Measurements from ENCODE around the gene AAK1. TPM values are rescaled to one million over a fixed set of nuclear protein-coding genes. Genes with fewer than 3 reads are reported as not detected.
A peak's percentile ranks its signal among the peaks of the same experiment; 100 is the strongest.
"Not testable (repeated sequence)": the region's sequence is repeated elsewhere in the genome, so short reads cannot be mapped to it uniquely, and the experiment has no call there.

The AAK1 gene
- total RNA-seq, 1 experiment from 2014 or later, result 35.6 TPM

GRCh38 chr2:69624131-69624530 lies 19.4 kb downstream of the AAK1 start:
- H3K36me3 Mint-ChIP-seq, result peaks cover 5% of the 10 kb centered on the region; the same call in 1 of the 2 replicates
- CTCF ChIA-PET, result no interaction called here
- no peaks in the 10 kb centered on the region for H3K4me1 Mint-ChIP-seq
- no peak overlapping the region for H3K27ac Mint-ChIP-seq
- H3K4me3 Mint-ChIP-seq, result no peak overlapping the region
- peaks cover 8% of the 10 kb centered on the region for H3K9me3 Mint-ChIP-seq
- no peak for TF ChIP-seq ETV6 (CRISPR knock-in tag; IDR thresholded peaks at IDR 0.05)
- no peaks in the 10 kb centered on the region for H3K27me3 Mint-ChIP-seq (ENCODE audit: low read depth)
- POLR2A ChIA-PET, result no interaction called here
- no peak for ATAC-seq
- DNase-seq (ENCODE audit: low spot score), result no peak

GRCh38 chr2:69623236-69623635 lies 20.3 kb downstream of the AAK1 start:
- CTCF ChIA-PET, result interaction anchor here (1.4 kb wide), 1 partner anchor 57 kb away, joined by 3 read pairs; no protein-coding TSS in a partner anchor
- Mint-ChIP-seq H3K36me3 (peaks cover 5% of the 10 kb centered on the region; the same call in 1 of the 2 replicates), H3K4me1 (no peaks in the 10 kb centered on the region), H3K27me3 (ENCODE audit: low read depth) (no peaks in the 10 kb centered on the region), H3K9me3 (peaks cover 8% of the 10 kb centered on the region), H3K27ac (no peak overlapping the region), H3K4me3 (no peak overlapping the region)
- TF ChIP-seq, protein P1, sequence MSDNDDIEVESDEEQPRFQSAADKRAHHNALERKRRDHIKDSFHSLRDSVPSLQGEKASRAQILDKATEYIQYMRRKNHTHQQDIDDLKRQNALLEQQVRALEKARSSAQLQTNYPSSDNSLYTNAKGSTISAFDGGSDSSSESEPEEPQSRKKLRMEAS (CRISPR knock-in tag; IDR thresholded peaks at IDR 0.05), result no peak
- TF ChIP-seq PRRX2 (CRISPR knock-in tag; IDR thresholded peaks at IDR 0.05) (no peak), ZNF396 (CRISPR knock-in tag; IDR thresholded peaks at IDR 0.05; ENCODE audit: borderline replicate concordance) (no peak), ATF3 (CRISPR knock-in tag; conservative IDR thresholded peaks at IDR 0.05) (no peak), MYBL2 (CRISPR knock-in tag; IDR thresholded peaks at IDR 0.05) (no peak), ZNF281 (CRISPR knock-in tag; IDR thresholded peaks at IDR 0.05) (no peak)
- TF ChIP-seq, protein P2, sequence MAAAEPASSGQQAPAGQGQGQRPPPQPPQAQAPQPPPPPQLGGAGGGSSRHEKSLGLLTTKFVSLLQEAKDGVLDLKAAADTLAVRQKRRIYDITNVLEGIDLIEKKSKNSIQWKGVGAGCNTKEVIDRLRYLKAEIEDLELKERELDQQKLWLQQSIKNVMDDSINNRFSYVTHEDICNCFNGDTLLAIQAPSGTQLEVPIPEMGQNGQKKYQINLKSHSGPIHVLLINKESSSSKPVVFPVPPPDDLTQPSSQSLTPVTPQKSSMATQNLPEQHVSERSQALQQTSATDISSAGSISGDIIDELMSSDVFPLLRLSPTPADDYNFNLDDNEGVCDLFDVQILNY (CRISPR knock-in tag; IDR thresholded peaks at IDR 0.05), result no peak
- TF ChIP-seq, protein P3, sequence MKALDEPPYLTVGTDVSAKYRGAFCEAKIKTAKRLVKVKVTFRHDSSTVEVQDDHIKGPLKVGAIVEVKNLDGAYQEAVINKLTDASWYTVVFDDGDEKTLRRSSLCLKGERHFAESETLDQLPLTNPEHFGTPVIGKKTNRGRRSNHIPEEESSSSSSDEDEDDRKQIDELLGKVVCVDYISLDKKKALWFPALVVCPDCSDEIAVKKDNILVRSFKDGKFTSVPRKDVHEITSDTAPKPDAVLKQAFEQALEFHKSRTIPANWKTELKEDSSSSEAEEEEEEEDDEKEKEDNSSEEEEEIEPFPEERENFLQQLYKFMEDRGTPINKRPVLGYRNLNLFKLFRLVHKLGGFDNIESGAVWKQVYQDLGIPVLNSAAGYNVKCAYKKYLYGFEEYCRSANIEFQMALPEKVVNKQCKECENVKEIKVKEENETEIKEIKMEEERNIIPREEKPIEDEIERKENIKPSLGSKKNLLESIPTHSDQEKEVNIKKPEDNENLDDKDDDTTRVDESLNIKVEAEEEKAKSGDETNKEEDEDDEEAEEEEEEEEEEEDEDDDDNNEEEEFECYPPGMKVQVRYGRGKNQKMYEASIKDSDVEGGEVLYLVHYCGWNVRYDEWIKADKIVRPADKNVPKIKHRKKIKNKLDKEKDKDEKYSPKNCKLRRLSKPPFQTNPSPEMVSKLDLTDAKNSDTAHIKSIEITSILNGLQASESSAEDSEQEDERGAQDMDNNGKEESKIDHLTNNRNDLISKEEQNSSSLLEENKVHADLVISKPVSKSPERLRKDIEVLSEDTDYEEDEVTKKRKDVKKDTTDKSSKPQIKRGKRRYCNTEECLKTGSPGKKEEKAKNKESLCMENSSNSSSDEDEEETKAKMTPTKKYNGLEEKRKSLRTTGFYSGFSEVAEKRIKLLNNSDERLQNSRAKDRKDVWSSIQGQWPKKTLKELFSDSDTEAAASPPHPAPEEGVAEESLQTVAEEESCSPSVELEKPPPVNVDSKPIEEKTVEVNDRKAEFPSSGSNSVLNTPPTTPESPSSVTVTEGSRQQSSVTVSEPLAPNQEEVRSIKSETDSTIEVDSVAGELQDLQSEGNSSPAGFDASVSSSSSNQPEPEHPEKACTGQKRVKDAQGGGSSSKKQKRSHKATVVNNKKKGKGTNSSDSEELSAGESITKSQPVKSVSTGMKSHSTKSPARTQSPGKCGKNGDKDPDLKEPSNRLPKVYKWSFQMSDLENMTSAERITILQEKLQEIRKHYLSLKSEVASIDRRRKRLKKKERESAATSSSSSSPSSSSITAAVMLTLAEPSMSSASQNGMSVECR (CRISPR knock-in tag; IDR thresholded peaks at IDR 0.05; ENCODE audit: borderline replicate concordance), result no peak
- TF ChIP-seq, protein P4, sequence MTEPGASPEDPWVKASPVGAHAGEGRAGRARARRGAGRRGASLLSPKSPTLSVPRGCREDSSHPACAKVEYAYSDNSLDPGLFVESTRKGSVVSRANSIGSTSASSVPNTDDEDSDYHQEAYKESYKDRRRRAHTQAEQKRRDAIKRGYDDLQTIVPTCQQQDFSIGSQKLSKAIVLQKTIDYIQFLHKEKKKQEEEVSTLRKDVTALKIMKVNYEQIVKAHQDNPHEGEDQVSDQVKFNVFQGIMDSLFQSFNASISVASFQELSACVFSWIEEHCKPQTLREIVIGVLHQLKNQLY (CRISPR knock-in tag; IDR thresholded peaks at IDR 0.05), result no peak
- POLR2A ChIA-PET, result no interaction called here
- no peak for ATAC-seq
- no peak for DNase-seq (ENCODE audit: low spot score)

- H3K4me1 Mint-ChIP-seq; POLR2A ChIA-PET; H3K27me3 Mint-ChIP-seq (ENCODE audit: low read depth); H3K9me3 Mint-ChIP-seq; H3K27ac Mint-ChIP-seq; H3K4me3 Mint-ChIP-seq; ATAC-seq; H3K36me3 Mint-ChIP-seq; DNase-seq (ENCODE audit: low spot score): not testable (repeated sequence)
- TF ChIP-seq NFYB (CRISPR knock-in tag; conservative IDR thresholded peaks at IDR 0.05; ENCODE audit: low read depth), result 0 out of 2 replicates have a peak, but pooled peaks have one; percentile 28
- CTCF ChIA-PET, result interaction anchor here (1.4 kb wide), 1 partner anchor 57 kb away, joined by 3 read pairs; no protein-coding TSS in a partner anchor
Measured at GRCh38 chr2:69622805-69623204, 20.7 kb downstream of the AAK1 start.

DNA sequence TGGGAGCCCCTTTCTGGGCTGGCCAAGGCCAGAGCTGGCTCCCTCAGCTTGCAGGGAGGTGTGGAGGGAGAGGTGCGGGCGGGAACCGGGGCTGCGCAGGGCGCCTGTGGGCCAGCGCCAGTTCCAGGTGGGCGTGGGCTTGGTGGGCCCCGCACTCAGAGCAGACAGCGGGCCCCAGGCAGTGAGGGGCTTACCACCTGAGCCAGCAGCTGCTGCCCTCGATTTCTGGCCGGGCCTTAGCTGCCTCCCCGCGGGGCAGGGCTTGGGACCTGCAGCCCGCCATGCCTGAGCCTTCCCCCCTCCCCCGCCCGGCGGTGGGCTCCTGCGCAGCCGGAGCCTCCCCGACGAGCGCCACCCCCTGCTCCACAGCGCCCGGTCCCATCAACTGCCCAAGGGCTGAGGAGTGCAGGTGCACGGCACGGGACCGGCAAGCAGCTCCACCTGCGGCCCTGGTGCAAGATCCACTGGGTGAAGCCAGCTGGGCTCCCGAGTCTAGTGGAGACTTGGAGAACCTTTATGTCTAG lies 21.5 kb downstream of the AAK1 start:
- H3K4me3 Mint-ChIP-seq; H3K27ac Mint-ChIP-seq; H3K4me1 Mint-ChIP-seq; ATAC-seq; DNase-seq (ENCODE audit: low spot score); H3K36me3 Mint-ChIP-seq; H3K9me3 Mint-ChIP-seq; H3K27me3 Mint-ChIP-seq (ENCODE audit: low read depth): not testable (repeated sequence)
- POLR2A ChIA-PET, result interaction anchor here (1.1 to 1.2 kb wide), 2 partner anchors 15 to 18 kb away, joined by 3 read pairs; no protein-coding TSS in a partner anchor
- CTCF ChIA-PET, result interaction anchor here (1.4 kb wide), 1 partner anchor 56 kb away, joined by 3 read pairs; no protein-coding TSS in a partner anchor
